Neural cell (in vitro differentiated cells): Measurements from ENCODE around the gene PTPRN2. TPM values are rescaled to one million over a fixed set of nuclear protein-coding genes. Genes with fewer than 3 reads are reported as not detected.

Experiments
- H2AFZ ChIP-seq: fragments of 200-600, 300-800 bp; sonication (generic), shearing (Covaris generic); 2 replicates; pipeline ENCODE4 v1.6.0; 2014; ENCODE audit warnings: low read depth, mild to moderate bottlenecking, antibody characterized with exemption, low read length, moderate library complexity
- H3F3A ChIP-seq: fragments of 200-600 bp; shearing (Covaris generic); 2 replicates; pipeline ENCODE4 v1.6.1; 2016; ENCODE audit warnings: mild to moderate bottlenecking, moderate library complexity, mixed read lengths, antibody characterized with exemption, low read length; ENCODE audit not compliant: insufficient read depth, poor library complexity, severe bottlenecking
- H3K27ac ChIP-seq: fragments of 200-600, 300-800 bp; sonication (generic), shearing (Covaris generic); 2 replicates; pipeline ENCODE4 v1.5.1; 2014; ENCODE audit warnings: mild to moderate bottlenecking, low read length, moderate library complexity
- H3K27me3 ChIP-seq: fragments of 300-800, 200-600 bp; sonication (generic), shearing (Covaris generic); 2 replicates; pipeline ENCODE4 v1.6.0; 2014; ENCODE audit warnings: mild to moderate bottlenecking, low read depth, low read length, moderate library complexity; ENCODE audit not compliant: insufficient read depth
- H3K36me3 ChIP-seq: fragments of 300-800, 200-600 bp; sonication (generic), shearing (Covaris generic); 2 replicates; pipeline ENCODE4 v1.5.1; 2014; ENCODE audit warnings: mild to moderate bottlenecking, antibody characterized with exemption, low read length, moderate library complexity; ENCODE audit not compliant: insufficient read depth
- H3K4me2 ChIP-seq: fragments of 300-800, 200-600 bp; sonication (generic), shearing (Covaris generic); 2 replicates; pipeline ENCODE4 v1.6.0; 2014; ENCODE audit warnings: mild to moderate bottlenecking, low read length
- H3K4me3 ChIP-seq: fragments of 300-800, 200-600 bp; sonication (generic), shearing (Covaris generic); 2 replicates; pipeline ENCODE4 v1.5.1; 2014; ENCODE audit warnings: mild to moderate bottlenecking, low read length, moderate library complexity
- H3K79me2 ChIP-seq: fragments of 200-600 bp; shearing (Covaris generic); replicated peaks from 2 replicates; pipeline ENCODE4 v1.6.0; 2014; ENCODE audit warnings: mild to moderate bottlenecking, low read length, moderate library complexity; ENCODE audit not compliant: insufficient read depth
- H3K9ac ChIP-seq: fragments of 300-800, 200-600 bp; sonication (generic), shearing (Covaris generic); 2 replicates; pipeline ENCODE4 v1.6.1; 2016; ENCODE audit warnings: mild to moderate bottlenecking, low read length, mixed read lengths
- H3K9me2 ChIP-seq: fragments of 200-600 bp; shearing (Covaris generic); 2 replicates; pipeline ENCODE4 v1.6.1; 2016; ENCODE audit warnings: mild to moderate bottlenecking, low read length, mixed read lengths; ENCODE audit not compliant: insufficient read depth
- H3K9me3 ChIP-seq: fragments of 200-600, 300-800 bp; sonication (generic), shearing (Covaris generic); 2 replicates; pipeline ENCODE4 v1.6.1; 2016; ENCODE audit warnings: mild to moderate bottlenecking, mixed run types, low read length, moderate library complexity, mixed read lengths
- H4K20me1 ChIP-seq: fragments of 200-600 bp; shearing (Covaris generic); 2 replicates; pipeline ENCODE4 v1.6.1; 2016; ENCODE audit warnings: mild to moderate bottlenecking, mixed run types; ENCODE audit not compliant: insufficient read depth
- EP300 ChIP-seq: fragments of 450-650 bp; conservative IDR thresholded peaks from 2 replicates; pipeline ENCODE4 v1.6.1; 2014; ENCODE audit warnings: antibody characterized with exemption, mild to moderate bottlenecking, moderate library complexity; ENCODE audit not compliant: poor library complexity, severe bottlenecking
- EZH2 ChIP-seq: fragments of 200-600, 300-800 bp; shearing (Covaris generic), sonication (generic); IDR thresholded peaks from 2 replicates; pipeline ENCODE4 v1.6.1; 2014; ENCODE audit warnings: antibody characterized with exemption, low read length, borderline replicate concordance, mild to moderate bottlenecking; ENCODE audit not compliant: insufficient read depth, poor library complexity, severe bottlenecking
- MXI1 ChIP-seq: fragments of 450-650 bp; conservative IDR thresholded peaks from 2 replicates; pipeline ENCODE4 v1.6.1; 2014; ENCODE audit warnings: antibody characterized with exemption, mild to moderate bottlenecking; ENCODE audit not compliant: poor library complexity, severe bottlenecking
- RAD21 ChIP-seq: fragments of 450-650 bp; conservative IDR thresholded peaks from 2 replicates; pipeline ENCODE4 v1.6.1; 2014; ENCODE audit warnings: antibody characterized with exemption, mild to moderate bottlenecking, moderate library complexity
- TAF1 ChIP-seq: IDR thresholded peaks from 2 replicates; pipeline ENCODE4 v1.6.1; 2012; ENCODE audit warnings: low read depth
- polyA plus RNA-seq: library from polyadenylated mRNA; depleted of rRNA; stranded (reverse); fragments of >200 nt; gene quantifications from 2 replicates; pipeline ENCODE4 v1.2.3, GENCODE V29; 2014
- TF ChIP-seq, protein P1 (sequence below): fragments of 450-650 bp; IDR thresholded peaks from 2 replicates; pipeline ENCODE4 v1.5.1; 2014; ENCODE audit warnings: antibody characterized with exemption, mild to moderate bottlenecking, moderate library complexity; ENCODE audit not compliant: poor library complexity, severe bottlenecking
- TF ChIP-seq, protein P2 (sequence below): IDR thresholded peaks from 2 replicates; pipeline ENCODE4 v1.6.1; 2012; ENCODE audit warnings: borderline replicate concordance

The PTPRN2 gene
- polyA plus RNA-seq, 1 donor from 2014 or later: 31.0 TPM

DNA sequence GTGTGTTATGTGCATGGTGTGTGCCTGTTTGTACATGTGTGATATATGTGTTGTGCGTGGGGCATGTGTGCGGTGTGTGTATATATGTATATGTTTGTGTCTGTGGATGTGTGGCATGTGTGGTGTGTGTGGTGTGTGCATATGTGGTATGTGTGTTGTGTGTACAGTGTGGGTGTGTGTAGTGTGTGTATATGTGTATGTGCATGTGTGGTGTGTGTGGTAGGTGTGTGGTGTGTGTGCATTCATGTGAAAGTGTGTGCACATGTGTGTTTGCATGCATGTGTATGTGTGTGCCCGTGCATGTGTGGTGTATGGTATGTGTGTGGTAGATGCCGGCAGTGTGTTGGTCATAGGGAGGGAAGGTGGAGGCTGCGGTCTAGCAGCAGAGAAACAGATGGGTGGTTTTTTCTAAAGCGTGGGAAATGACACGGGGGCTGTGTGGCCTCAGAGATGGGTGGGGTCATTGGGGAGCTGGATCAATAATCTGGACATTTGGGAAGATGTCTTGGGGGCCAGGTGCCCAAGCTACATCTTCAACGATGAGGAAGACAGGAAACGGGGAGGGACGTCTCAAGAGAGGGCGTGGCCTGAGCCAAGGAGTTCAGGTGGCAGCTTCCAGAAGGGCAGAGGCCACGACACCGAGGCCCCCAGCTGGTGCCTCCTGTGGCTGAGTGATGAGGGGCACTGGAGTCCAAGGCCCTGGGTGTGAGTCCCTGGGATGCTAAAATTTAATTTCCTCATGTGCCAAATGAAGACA is 769.5 kb downstream of the PTPRN2 start:
- TF ChIP-seq, protein P1, sequence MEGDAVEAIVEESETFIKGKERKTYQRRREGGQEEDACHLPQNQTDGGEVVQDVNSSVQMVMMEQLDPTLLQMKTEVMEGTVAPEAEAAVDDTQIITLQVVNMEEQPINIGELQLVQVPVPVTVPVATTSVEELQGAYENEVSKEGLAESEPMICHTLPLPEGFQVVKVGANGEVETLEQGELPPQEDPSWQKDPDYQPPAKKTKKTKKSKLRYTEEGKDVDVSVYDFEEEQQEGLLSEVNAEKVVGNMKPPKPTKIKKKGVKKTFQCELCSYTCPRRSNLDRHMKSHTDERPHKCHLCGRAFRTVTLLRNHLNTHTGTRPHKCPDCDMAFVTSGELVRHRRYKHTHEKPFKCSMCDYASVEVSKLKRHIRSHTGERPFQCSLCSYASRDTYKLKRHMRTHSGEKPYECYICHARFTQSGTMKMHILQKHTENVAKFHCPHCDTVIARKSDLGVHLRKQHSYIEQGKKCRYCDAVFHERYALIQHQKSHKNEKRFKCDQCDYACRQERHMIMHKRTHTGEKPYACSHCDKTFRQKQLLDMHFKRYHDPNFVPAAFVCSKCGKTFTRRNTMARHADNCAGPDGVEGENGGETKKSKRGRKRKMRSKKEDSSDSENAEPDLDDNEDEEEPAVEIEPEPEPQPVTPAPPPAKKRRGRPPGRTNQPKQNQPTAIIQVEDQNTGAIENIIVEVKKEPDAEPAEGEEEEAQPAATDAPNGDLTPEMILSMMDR: no peak
- TF ChIP-seq RAD21 (no peak), TAF1 (no peak), EP300 (no peak), EZH2 (no peak), MXI1 (no peak)
- TF ChIP-seq, protein P2, sequence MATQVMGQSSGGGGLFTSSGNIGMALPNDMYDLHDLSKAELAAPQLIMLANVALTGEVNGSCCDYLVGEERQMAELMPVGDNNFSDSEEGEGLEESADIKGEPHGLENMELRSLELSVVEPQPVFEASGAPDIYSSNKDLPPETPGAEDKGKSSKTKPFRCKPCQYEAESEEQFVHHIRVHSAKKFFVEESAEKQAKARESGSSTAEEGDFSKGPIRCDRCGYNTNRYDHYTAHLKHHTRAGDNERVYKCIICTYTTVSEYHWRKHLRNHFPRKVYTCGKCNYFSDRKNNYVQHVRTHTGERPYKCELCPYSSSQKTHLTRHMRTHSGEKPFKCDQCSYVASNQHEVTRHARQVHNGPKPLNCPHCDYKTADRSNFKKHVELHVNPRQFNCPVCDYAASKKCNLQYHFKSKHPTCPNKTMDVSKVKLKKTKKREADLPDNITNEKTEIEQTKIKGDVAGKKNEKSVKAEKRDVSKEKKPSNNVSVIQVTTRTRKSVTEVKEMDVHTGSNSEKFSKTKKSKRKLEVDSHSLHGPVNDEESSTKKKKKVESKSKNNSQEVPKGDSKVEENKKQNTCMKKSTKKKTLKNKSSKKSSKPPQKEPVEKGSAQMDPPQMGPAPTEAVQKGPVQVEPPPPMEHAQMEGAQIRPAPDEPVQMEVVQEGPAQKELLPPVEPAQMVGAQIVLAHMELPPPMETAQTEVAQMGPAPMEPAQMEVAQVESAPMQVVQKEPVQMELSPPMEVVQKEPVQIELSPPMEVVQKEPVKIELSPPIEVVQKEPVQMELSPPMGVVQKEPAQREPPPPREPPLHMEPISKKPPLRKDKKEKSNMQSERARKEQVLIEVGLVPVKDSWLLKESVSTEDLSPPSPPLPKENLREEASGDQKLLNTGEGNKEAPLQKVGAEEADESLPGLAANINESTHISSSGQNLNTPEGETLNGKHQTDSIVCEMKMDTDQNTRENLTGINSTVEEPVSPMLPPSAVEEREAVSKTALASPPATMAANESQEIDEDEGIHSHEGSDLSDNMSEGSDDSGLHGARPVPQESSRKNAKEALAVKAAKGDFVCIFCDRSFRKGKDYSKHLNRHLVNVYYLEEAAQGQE: no peak
- H3K9me2 ChIP-seq: no peaks in the 10 kb centered on the region
- no peaks in the 10 kb centered on the region for H3K36me3 ChIP-seq
- H2AFZ ChIP-seq: no peak overlapping the region
- no peak overlapping the region for H3K27ac ChIP-seq
- no peak overlapping the region for H3K4me2 ChIP-seq
- H3K27me3 ChIP-seq: no peaks in the 10 kb centered on the region
- H4K20me1 ChIP-seq: no peaks in the 10 kb centered on the region
- H3K9me3 ChIP-seq: no peaks in the 10 kb centered on the region
- no peaks in the 10 kb centered on the region for H3K79me2 ChIP-seq
- peaks cover 4% of the 10 kb centered on the region for H3F3A ChIP-seq
- no peak overlapping the region for H3K4me3 ChIP-seq
- no peak overlapping the region for H3K9ac ChIP-seq

DNA sequence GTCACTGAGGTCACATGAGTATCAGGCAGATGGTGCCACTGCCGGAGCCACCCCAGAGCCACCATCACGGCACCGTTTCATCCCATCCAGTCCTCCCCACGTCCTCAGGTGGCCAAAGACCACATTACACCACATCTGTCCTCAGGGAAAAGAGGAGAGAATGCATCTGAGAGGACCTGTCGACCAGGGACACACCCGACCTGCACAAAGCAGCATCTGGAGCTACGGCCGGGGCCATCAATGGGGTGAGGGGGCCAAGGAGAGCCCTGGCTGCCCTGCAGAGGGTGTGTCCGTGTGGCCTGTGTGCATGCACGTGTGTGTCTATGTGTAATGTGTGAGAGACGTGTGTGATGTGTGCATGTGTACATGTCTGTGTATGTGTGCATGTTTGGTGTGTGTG is 770.2 kb downstream of the PTPRN2 start:
- no peak overlapping the region for H3K9ac ChIP-seq
- no peaks in the 10 kb centered on the region for H3K27me3 ChIP-seq
- no peaks in the 10 kb centered on the region for H3K79me2 ChIP-seq
- H3K9me2 ChIP-seq: no peaks in the 10 kb centered on the region
- H3K36me3 ChIP-seq: no peaks in the 10 kb centered on the region
- no peaks in the 10 kb centered on the region for H3K9me3 ChIP-seq
- no peak overlapping the region for H3K27ac ChIP-seq
- H2AFZ ChIP-seq: no peak overlapping the region
- no peak overlapping the region for H3K4me2 ChIP-seq
- no peaks in the 10 kb centered on the region for H4K20me1 ChIP-seq
- TF ChIP-seq, protein P2: no peak
- no peak for TF ChIP-seq EZH2
- no peak for TF ChIP-seq MXI1
- TF ChIP-seq, protein P1: no peak
- TF ChIP-seq RAD21: no peak
- H3K4me3 ChIP-seq: no peak overlapping the region
- H3F3A ChIP-seq: peaks cover 4% of the 10 kb centered on the region
